PC-3 (cell line): Measurements from ENCODE around the gene AAR2. TPM values are rescaled to one million over a fixed set of nuclear protein-coding genes. Genes with fewer than 3 reads are reported as not detected.

Source experiments
- ATAC-seq: fragments of 200-7000 bp; cut with Tn5 transposase; 2 replicates; pipeline ENCODE4 v1.9.1; 2020; ENCODE audit warnings: mild to moderate bottlenecking, moderate library complexity
- BruUV-seq: library from RNA; stranded (reverse); fragments of 400-500 nt; replicated peaks from 2 replicates; lab custom pipeline; 2021; lab: Mats Ljungman, UMichigan
- CTCF ChIA-PET: fragments of 300-600 bp; sonication (Branson Sonifier 250); formaldehyde crosslinking; loops from one replicate; lab custom pipeline; 2022; ENCODE audit warnings: antibody characterized with exemption; lab: Charles Lee
- POLR2A ChIA-PET: fragments of 300-600 bp; sonication (Branson Sonifier 250); formaldehyde crosslinking; loops from one replicate; lab custom pipeline; 2022; ENCODE audit warnings: antibody characterized with exemption; ENCODE audit not compliant: unreplicated experiment; lab: Charles Lee
- DNase-seq: peaks from one replicate; pipeline ENCODE4 v3.0.0-alpha.2; 2015
- H2AFZ ChIP-seq: fragments of 300-600 bp; sonication (generic); 2 replicates; pipeline ENCODE4 v1.6.0; 2016; ENCODE audit warnings: antibody characterized with exemption, low read length
- H3F3A ChIP-seq: fragments of 300-600 bp; sonication (generic); one replicate; pipeline ENCODE4 v1.6.0; 2017; ENCODE audit warnings: antibody characterized with exemption, low read length, control low read depth, mild to moderate bottlenecking; ENCODE audit not compliant: unreplicated experiment
- H3K27ac ChIP-seq: fragments of 300-600 bp; sonication (generic); 2 replicates; pipeline ENCODE4 v1.5.1; 2016; ENCODE audit warnings: mild to moderate bottlenecking, low read length
- H3K27me3 ChIP-seq: fragments of 300-600 bp; sonication (generic); 2 replicates; pipeline ENCODE4 v1.6.1; 2016; ENCODE audit warnings: low read length, mixed read lengths
- H3K36me3 ChIP-seq: fragments of 300-600 bp; sonication (generic); 2 replicates; pipeline ENCODE4 v1.6.1; 2016; ENCODE audit warnings: low read depth, mixed run types, low read length, mixed read lengths
- H3K4me1 ChIP-seq: fragments of 300-600 bp; sonication (generic); 2 replicates; pipeline ENCODE4 v1.5.1; 2016; ENCODE audit warnings: low read length; ENCODE audit not compliant: insufficient read depth
- H3K4me2 ChIP-seq: fragments of 300-600 bp; sonication (generic); 2 replicates; pipeline ENCODE4 v1.6.0; 2016; ENCODE audit warnings: low read length
- H3K4me3 ChIP-seq: fragments of 300-600 bp; sonication (generic); 2 replicates; pipeline ENCODE4 v1.5.1; 2016; ENCODE audit warnings: mild to moderate bottlenecking, low read length, mixed read lengths
- H3K79me2 ChIP-seq: fragments of 300-600 bp; sonication (generic); 2 replicates; pipeline ENCODE4 v1.6.1; 2017; ENCODE audit warnings: low read length, mixed read lengths
- H3K9ac ChIP-seq: fragments of 300-600 bp; sonication (generic); 2 replicates; pipeline ENCODE4 v1.6.0; 2016; ENCODE audit warnings: mild to moderate bottlenecking, low read length
- H3K9me2 ChIP-seq: fragments of 300-600 bp; sonication (generic); replicated peaks from 2 replicates; pipeline ENCODE4 v1.6.1; 2016; ENCODE audit warnings: mixed run types, low read length, mixed read lengths
- H3K9me3 ChIP-seq: fragments of 300-600 bp; sonication (generic); 2 replicates; pipeline ENCODE4 v1.6.1; 2016; ENCODE audit warnings: low read length, mixed read lengths
- H4K20me1 ChIP-seq: fragments of 300-600 bp; sonication (generic); 2 replicates; pipeline ENCODE4 v1.6.1; 2016; ENCODE audit warnings: low read length, mixed read lengths
- CTCF ChIP-seq: fragments of 300-600 bp; sonication (generic); conservative IDR thresholded peaks from 2 replicates; pipeline ENCODE4 v1.5.1; 2017; ENCODE audit warnings: antibody characterized with exemption, low read depth, mild to moderate bottlenecking, low read length
- EZH2 ChIP-seq: fragments of 300-600 bp; sonication (generic); IDR thresholded peaks from one replicate; pipeline ENCODE4 v1.6.1; 2017; ENCODE audit warnings: antibody characterized with exemption, mild to moderate bottlenecking, low read length; ENCODE audit not compliant: unreplicated experiment
- EZH2phosphoT487 ChIP-seq: fragments of 300-600 bp; sonication (generic); IDR thresholded peaks from 2 replicates; pipeline ENCODE4 v1.6.1; 2018; ENCODE audit warnings: mild to moderate bottlenecking, antibody characterized with exemption, low read length, borderline replicate concordance
- intact Hi-C: fragments of 100-400 bp; cut with micrococcal nuclease; formaldehyde crosslinking; loops from 2 replicates; pipeline ENCODE4 v1.9.0; 2023
- total RNA-seq: library from RNA; depleted of rRNA; stranded (reverse); fragments of >200 nt; gene quantifications from 2 replicates; pipeline ENCODE4 v1.2.3, GENCODE V29; 2014

AAR2 gene
- total RNA-seq, 1 experiment from 2014 or later = 41.1 TPM

GRCh38 chr20:36268440-36269342 lies 32.4 kb downstream of the AAR2 start:
- Histone ChIP-seq H4K20me1 (no peaks in the 10 kb centered on the region), H3K4me2 (no peak overlapping the region), H3K27me3 (no peaks in the 10 kb centered on the region), H3K9me2 (no peaks in the 10 kb centered on the region), H2AFZ (no peak overlapping the region), H3K4me1 (no peaks in the 10 kb centered on the region), H3K36me3 (no peaks in the 10 kb centered on the region), H3K79me2 (no peaks in the 10 kb centered on the region), H3K27ac (no peak overlapping the region), H3F3A (no peaks in the 10 kb centered on the region), H3K4me3 (no peak overlapping the region), H3K9ac (no peak overlapping the region), H3K9me3 (no peaks in the 10 kb centered on the region)
- no peak for DNase-seq
- no TSS peak for BruUV-seq
- ChIA-PET CTCF (interaction anchor here (0.6 to 0.9 kb wide), 2 partner anchors 61 to 66 kb away, joined by 3 to 10 read pairs; no protein-coding TSS in a partner anchor), POLR2A (no interaction called here)
- intact Hi-C loops = no loop called here
- TF ChIP-seq EZH2phosphoT487 = no peak
- ATAC-seq = no peak

- DNase-seq (no peak), ATAC-seq (no peak)
- H4K20me1 ChIP-seq = no peaks in the 10 kb centered on the region
- no peaks in the 10 kb centered on the region for H3K27me3 ChIP-seq
- no peaks in the 10 kb centered on the region for H3F3A ChIP-seq
- TF ChIP-seq CTCF (no peak), EZH2phosphoT487 (no peak), EZH2 (no peak)
- no peak overlapping the region for H3K4me2 ChIP-seq
- no peaks in the 10 kb centered on the region for H3K36me3 ChIP-seq
- BruUV-seq = no TSS peak
- no peaks in the 10 kb centered on the region for H3K79me2 ChIP-seq
- H3K9me2 ChIP-seq = no peaks in the 10 kb centered on the region
- H3K4me1 ChIP-seq = no peaks in the 10 kb centered on the region
- ChIA-PET CTCF (no interaction called here), POLR2A (no interaction called here)
- no peak overlapping the region for H3K9ac ChIP-seq
- H3K27ac ChIP-seq = no peak overlapping the region
- no peak overlapping the region for H3K4me3 ChIP-seq
- H3K9me3 ChIP-seq = no peaks in the 10 kb centered on the region
- H2AFZ ChIP-seq = no peak overlapping the region
- intact Hi-C loops = no loop called here
These were observed 33.2 kb downstream of the AAR2 start for GRCh38 chr20:36269507-36269906.

GRCh38 chr20:36270744-36271638 lies 34.7 kb downstream of the AAR2 start:
- no peak overlapping the region for H2AFZ ChIP-seq
- no peaks in the 10 kb centered on the region for H4K20me1 ChIP-seq
- ATAC-seq (no peak), DNase-seq (no peak)
- H3K27me3 ChIP-seq = no peaks in the 10 kb centered on the region
- H3K9ac ChIP-seq = no peak overlapping the region
- intact Hi-C loops = no loop called here
- no peaks in the 10 kb centered on the region for H3K4me1 ChIP-seq
- BruUV-seq = no TSS peak
- H3F3A ChIP-seq = no peaks in the 10 kb centered on the region
- H3K4me2 ChIP-seq = no peak overlapping the region
- TF ChIP-seq CTCF (no peak), EZH2 (no peak), EZH2phosphoT487 (no peak)
- ChIA-PET CTCF (no interaction called here), POLR2A (no interaction called here)
- H3K9me3 ChIP-seq = no peaks in the 10 kb centered on the region
- no peak overlapping the region for H3K4me3 ChIP-seq
- H3K9me2 ChIP-seq = no peaks in the 10 kb centered on the region
- H3K79me2 ChIP-seq = no peaks in the 10 kb centered on the region
- H3K27ac ChIP-seq = no peak overlapping the region
- no peaks in the 10 kb centered on the region for H3K36me3 ChIP-seq
